ENCODE results near the gene COASY. TPM values are rescaled to one million over a fixed set of nuclear protein-coding genes. Genes with fewer than 3 reads are reported as not detected.
A peak's percentile ranks its signal among the peaks of the same experiment; 100 is the strongest.

Gene COASY
- total and polyA plus RNA-seq, 11 donors = 24.3 to 59.1 (median 34.4) TPM

- Histone ChIP-seq H3K36me3 (peaks cover 0 to 100% (median 99%) of the 10 kb centered on the region in 9 donors), H3K4me3 (no peak overlapping the region), H3K9me3 (no peaks in the 10 kb centered on the region), H3K27me3 (no peaks in the 10 kb centered on the region), H3K27ac (peak overlapping the region in 2 of 12 donors; percentile 12 to 65), H3K4me1 (peaks cover 0 to 25% (median 10%) of the 10 kb centered on the region in 12 donors)
- 78 to 87% (median 85%) methylated on average over 9 of the region's 9 CpGs for WGBS, 4 donors
- TF ChIP-seq, protein P1, sequence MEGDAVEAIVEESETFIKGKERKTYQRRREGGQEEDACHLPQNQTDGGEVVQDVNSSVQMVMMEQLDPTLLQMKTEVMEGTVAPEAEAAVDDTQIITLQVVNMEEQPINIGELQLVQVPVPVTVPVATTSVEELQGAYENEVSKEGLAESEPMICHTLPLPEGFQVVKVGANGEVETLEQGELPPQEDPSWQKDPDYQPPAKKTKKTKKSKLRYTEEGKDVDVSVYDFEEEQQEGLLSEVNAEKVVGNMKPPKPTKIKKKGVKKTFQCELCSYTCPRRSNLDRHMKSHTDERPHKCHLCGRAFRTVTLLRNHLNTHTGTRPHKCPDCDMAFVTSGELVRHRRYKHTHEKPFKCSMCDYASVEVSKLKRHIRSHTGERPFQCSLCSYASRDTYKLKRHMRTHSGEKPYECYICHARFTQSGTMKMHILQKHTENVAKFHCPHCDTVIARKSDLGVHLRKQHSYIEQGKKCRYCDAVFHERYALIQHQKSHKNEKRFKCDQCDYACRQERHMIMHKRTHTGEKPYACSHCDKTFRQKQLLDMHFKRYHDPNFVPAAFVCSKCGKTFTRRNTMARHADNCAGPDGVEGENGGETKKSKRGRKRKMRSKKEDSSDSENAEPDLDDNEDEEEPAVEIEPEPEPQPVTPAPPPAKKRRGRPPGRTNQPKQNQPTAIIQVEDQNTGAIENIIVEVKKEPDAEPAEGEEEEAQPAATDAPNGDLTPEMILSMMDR (IDR thresholded peaks at IDR 0.05) = no peak
- no peak for TF ChIP-seq POLR2A (IDR thresholded peaks at IDR 0.05)
- DNase-seq (no peak), ATAC-seq (peak in 2 of 4 donors; percentile 11 to 21)
- intact Hi-C loops (cut with DNase I) = loop anchor here in 5 of 10 donors (5.0 to 10.0 kb wide), 6 partner anchors 100 to 410 kb away; partner anchors contain the start of genes RAMP2 (in 2 of the 5), CCR10 (in 1 of the 5), CNTNAP1 (in 1 of the 5) and RPL27 (in 1 of the 5)
Observed at GRCh38 chr17:42584880-42585279, 22.9 kb downstream of the COASY start.

- peaks cover 0 to 25% (median 10%) of the 10 kb centered on the region in 12 donors for H3K4me1 ChIP-seq
- peak overlapping the region in 3 of 12 donors; percentile 5 to 65 (median 12) for H3K27ac ChIP-seq
- no peaks in the 10 kb centered on the region for H3K9me3 ChIP-seq
- intact Hi-C loops (cut with DNase I) = loop anchor here in 3 of 10 donors (10.0 kb wide), 3 partner anchors 99 to 409 kb away; partner anchors contain the start of genes CCR10 (in 1 of the 3), CNTNAP1 (in 1 of the 3), RAMP2 (in 1 of the 3) and RPL27 (in 1 of the 3)
- no peaks in the 10 kb centered on the region for H3K27me3 ChIP-seq
- DNase-seq (no peak), ATAC-seq (peak in 3 of 4 donors; percentile 28 to 66 (median 63))
- no peak overlapping the region for H3K4me3 ChIP-seq
- peaks cover 0 to 100% (median 99%) of the 10 kb centered on the region in 9 donors for H3K36me3 ChIP-seq
- TF ChIP-seq, protein P1 (IDR thresholded peaks at IDR 0.05) = no peak
- 8 to 47% (median 21%) methylated on average over 1 of the region's 1 CpG for WGBS, 4 donors
Observed at GRCh38 chr17:42585353-42585752, 23.4 kb downstream of the COASY start.

- H3K9me3 ChIP-seq = no peaks in the 10 kb centered on the region
- intact Hi-C loops (cut with DNase I) = loop anchor here in 3 of 10 donors (10.0 kb wide), 3 partner anchors 98 to 408 kb away; partner anchors contain the start of genes CCR10 (in 1 of the 3), CNTNAP1 (in 1 of the 3), RAMP2 (in 1 of the 3) and RPL27 (in 1 of the 3)
- no peak for TF ChIP-seq POLR2A (IDR thresholded peaks at IDR 0.05)
- TF ChIP-seq, protein P1 (IDR thresholded peaks at IDR 0.05) = no peak
- WGBS, 4 donors = 72 to 82% (median 77%) methylated on average over 7 of the region's 7 CpGs
- peak overlapping the region in 2 of 12 donors; percentile 1 to 65 for H3K27ac ChIP-seq
- peaks cover 0 to 100% (median 99%) of the 10 kb centered on the region in 9 donors for H3K36me3 ChIP-seq
- ATAC-seq = no peak
- no peaks in the 10 kb centered on the region for H3K27me3 ChIP-seq
- DNase-seq = no peak
- H3K4me1 ChIP-seq = peaks cover 0 to 36% (median 10%) of the 10 kb centered on the region in 12 donors
- no peak overlapping the region for H3K4me3 ChIP-seq
Observed at GRCh38 chr17:42586514-42587230, 24.7 kb downstream of the COASY start.

- Histone ChIP-seq H3K27me3 (no peaks in the 10 kb centered on the region), H3K4me3 (no peak overlapping the region), H3K36me3 (peaks cover 0 to 92% (median 73%) of the 10 kb centered on the region in 9 donors), H3K4me1 (peaks cover 0 to 24% (median 5%) of the 10 kb centered on the region in 12 donors), H3K27ac (peak overlapping the region in 1 of 12 donors; percentile 54), H3K9me3 (no peaks in the 10 kb centered on the region)
- no peak for ATAC-seq
- DNase-seq = no peak
- intact Hi-C loops (cut with DNase I) = no loop called here
- no peak for TF ChIP-seq POLR2A (IDR thresholded peaks at IDR 0.05)
- TF ChIP-seq, protein P1 (IDR thresholded peaks at IDR 0.05) = no peak
- 76 to 96% (median 85%) methylated on average over 2 of the region's 2 CpGs for WGBS, 4 donors
Observed at GRCh38 chr17:42590886-42591285, 28.9 kb downstream of the COASY start.
